ENCODE data around the gene MRPL14.

- TF ChIP-seq, protein P1, sequence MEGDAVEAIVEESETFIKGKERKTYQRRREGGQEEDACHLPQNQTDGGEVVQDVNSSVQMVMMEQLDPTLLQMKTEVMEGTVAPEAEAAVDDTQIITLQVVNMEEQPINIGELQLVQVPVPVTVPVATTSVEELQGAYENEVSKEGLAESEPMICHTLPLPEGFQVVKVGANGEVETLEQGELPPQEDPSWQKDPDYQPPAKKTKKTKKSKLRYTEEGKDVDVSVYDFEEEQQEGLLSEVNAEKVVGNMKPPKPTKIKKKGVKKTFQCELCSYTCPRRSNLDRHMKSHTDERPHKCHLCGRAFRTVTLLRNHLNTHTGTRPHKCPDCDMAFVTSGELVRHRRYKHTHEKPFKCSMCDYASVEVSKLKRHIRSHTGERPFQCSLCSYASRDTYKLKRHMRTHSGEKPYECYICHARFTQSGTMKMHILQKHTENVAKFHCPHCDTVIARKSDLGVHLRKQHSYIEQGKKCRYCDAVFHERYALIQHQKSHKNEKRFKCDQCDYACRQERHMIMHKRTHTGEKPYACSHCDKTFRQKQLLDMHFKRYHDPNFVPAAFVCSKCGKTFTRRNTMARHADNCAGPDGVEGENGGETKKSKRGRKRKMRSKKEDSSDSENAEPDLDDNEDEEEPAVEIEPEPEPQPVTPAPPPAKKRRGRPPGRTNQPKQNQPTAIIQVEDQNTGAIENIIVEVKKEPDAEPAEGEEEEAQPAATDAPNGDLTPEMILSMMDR (conservative IDR thresholded peaks at IDR 0.05; ENCODE audit: low read length), result no peak
- TF ChIP-seq EZH2phosphoT487 (IDR thresholded peaks at IDR 0.05; ENCODE audit: borderline replicate concordance), result no peak
These were observed 18.6 kb upstream of the MRPL14 start for GRCh38 chr6:44145839-44146238.
